Skeletal muscle tissue (tissue), 4 donors: Measurements from ENCODE around the gene RIC1. TPM values are rescaled to one million over a fixed set of nuclear protein-coding genes. Genes with fewer than 3 reads are reported as not detected.
A peak's percentile ranks its signal among the peaks of the same experiment; 100 is the strongest.
"Not testable (repeated sequence)": the region's sequence is repeated elsewhere in the genome, so short reads cannot be mapped to it uniquely, and the experiment has no call there.

Experiments
- H3K27ac ChIP-seq: one replicate; pipeline ENCODE4 v1.7.0; 2013; ENCODE audit warnings: mild to moderate bottlenecking, low read depth, low read length, inconsistent platforms
- H3K27me3 ChIP-seq, 3 donors: one replicate each; pipeline ENCODE4 v1.7.0; 2013; ENCODE audit warnings: low read length in 3 of 3; ENCODE audit not compliant: control insufficient read depth in 3 of 3, insufficient read depth in 3 of 3
- H3K36me3 ChIP-seq, 3 donors: one replicate each; pipeline ENCODE4 v1.7.0; 2013; ENCODE audit warnings: low read length in 3 of 3; ENCODE audit not compliant: control insufficient read depth in 3 of 3, insufficient read depth in 3 of 3
- H3K4me1 ChIP-seq, 3 donors: one replicate each; pipeline ENCODE4 v1.7.0; 2013; ENCODE audit warnings: low read length in 3 of 3, mild to moderate bottlenecking in 3 of 3; ENCODE audit not compliant: control insufficient read depth in 3 of 3, insufficient read depth in 3 of 3
- H3K4me3 ChIP-seq, 3 donors: one replicate each; pipeline ENCODE4 v1.7.0; 2013; ENCODE audit warnings: low read length in 3 of 3
- H3K9ac ChIP-seq, 3 donors: one replicate each; pipeline ENCODE4 v1.7.0; 2013; ENCODE audit warnings: low read length in 3 of 3, mild to moderate bottlenecking in 3 of 3, moderate library complexity in 2 of 3, low read depth in 1 of 3
- H3K9me3 ChIP-seq, 3 donors: one replicate each; pipeline ENCODE4 v1.7.0; 2013; ENCODE audit warnings: low read length in 3 of 3; ENCODE audit not compliant: control insufficient read depth in 3 of 3
- total RNA-seq: library from RNA; depleted of rRNA; stranded (reverse); fragments of >200 nt; gene quantifications from one replicate; pipeline ENCODE4 v1.2.3, GENCODE V29; 2014
- donor health status: Osteomylitis.

Gene RIC1
- total RNA-seq = 26.6 TPM

- Histone ChIP-seq H3K9ac (peak within 1 kb of the TSS; percentile 82 to 88 (median 86)), H3K4me1 (peaks cover 11 to 21% (median 19%) of the 10 kb centered on the region in 3 donors), H3K27ac (peak within 1 kb of the TSS; percentile 96), H3K4me3 (peak within 1 kb of the TSS; percentile 74 to 94 (median 93)), H3K9me3 (no peaks in the 10 kb centered on the region), H3K36me3 (no peaks in the 10 kb centered on the region), H3K27me3 (no peaks in the 10 kb centered on the region)
Measured at GRCh38 chr9:5628530-5629311, at the start of gene RIC1. Gene RIC1 (plus strand): TSS chr9:5629107. CDS start chr9:5629310, 203 bp downstream.

GRCh38 chr9:5579881-5580280 is 49.0 kb upstream of the RIC1 start:
- Histone ChIP-seq H3K4me3 (no peak overlapping the region), H3K4me1 (peaks cover 8 to 17% (median 16%) of the 10 kb centered on the region in 3 donors), H3K36me3 (no peaks in the 10 kb centered on the region), H3K9me3 (no peaks in the 10 kb centered on the region), H3K27ac (no peak overlapping the region), H3K27me3 (no peaks in the 10 kb centered on the region), H3K9ac (no peak overlapping the region)

- H3K4me1 ChIP-seq = peaks cover 8 to 17% (median 16%) of the 10 kb centered on the region in 3 donors
- H3K27me3 ChIP-seq = no peaks in the 10 kb centered on the region
- no peak overlapping the region for H3K4me3 ChIP-seq
- H3K9me3 ChIP-seq = no peaks in the 10 kb centered on the region
- no peak overlapping the region for H3K27ac ChIP-seq
- no peaks in the 10 kb centered on the region for H3K36me3 ChIP-seq
- no peak overlapping the region for H3K9ac ChIP-seq
Measured at GRCh38 chr9:5580650-5581049, 48.3 kb upstream of the RIC1 start.

GRCh38 chr9:5581706-5582105 is 47.2 kb upstream of the RIC1 start:
- H3K9me3 ChIP-seq, H3K36me3 ChIP-seq, H3K27me3 ChIP-seq, H3K27ac ChIP-seq, H3K4me3 ChIP-seq, H3K9ac ChIP-seq: not testable (repeated sequence)
- H3K4me1 ChIP-seq = peaks cover 8 to 17% (median 16%) of the 10 kb centered on the region in 3 donors

GRCh38 chr9:5582835-5583195 is 46.1 kb upstream of the RIC1 start:
- no peak overlapping the region for H3K9ac ChIP-seq
- H3K27ac ChIP-seq = peak overlapping the region; percentile 1
- no peaks in the 10 kb centered on the region for H3K36me3 ChIP-seq

GRCh38 chr9:5586391-5586802 is 42.5 kb upstream of the RIC1 start:
- H3K9me3 ChIP-seq = no peaks in the 10 kb centered on the region
- H3K27ac ChIP-seq = no peak overlapping the region
- H3K27me3 ChIP-seq = no peaks in the 10 kb centered on the region
- H3K9ac ChIP-seq = no peak overlapping the region
- H3K4me1 ChIP-seq = peaks cover 5 to 9% (median 5%) of the 10 kb centered on the region in 3 donors
- no peaks in the 10 kb centered on the region for H3K36me3 ChIP-seq
- H3K4me3 ChIP-seq = no peak overlapping the region

More at GRCh38 chr9:5582835-5583195, 46.1 kb upstream of the RIC1 start:
- no peaks in the 10 kb centered on the region for H3K27me3 ChIP-seq
- H3K4me1 ChIP-seq = peaks cover 8 to 17% (median 16%) of the 10 kb centered on the region in 3 donors
- no peak overlapping the region for H3K4me3 ChIP-seq
- H3K9me3 ChIP-seq = no peaks in the 10 kb centered on the region

GRCh38 chr9:5587024-5587423 is 41.9 kb upstream of the RIC1 start:
- Histone ChIP-seq H3K36me3 (no peaks in the 10 kb centered on the region), H3K9ac (no peak overlapping the region), H3K4me1 (peaks cover 5 to 9% (median 5%) of the 10 kb centered on the region in 3 donors), H3K27ac (no peak overlapping the region), H3K4me3 (no peak overlapping the region), H3K27me3 (no peaks in the 10 kb centered on the region), H3K9me3 (no peaks in the 10 kb centered on the region)

GRCh38 chr9:5592231-5592630 is 36.7 kb upstream of the RIC1 start:
- Histone ChIP-seq H3K4me1 (peaks cover 0 to 2% (median 0%) of the 10 kb centered on the region in 3 donors), H3K9me3 (no peaks in the 10 kb centered on the region), H3K27ac (no peak overlapping the region), H3K27me3 (no peaks in the 10 kb centered on the region), H3K9ac (no peak overlapping the region), H3K4me3 (no peak overlapping the region), H3K36me3 (no peaks in the 10 kb centered on the region)

GRCh38 chr9:5592904-5593303 is 36.0 kb upstream of the RIC1 start:
- no peak overlapping the region for H3K4me3 ChIP-seq
- H3K9ac ChIP-seq = no peak overlapping the region
- H3K27me3 ChIP-seq = no peaks in the 10 kb centered on the region
- peaks cover 0 to 2% (median 0%) of the 10 kb centered on the region in 3 donors for H3K4me1 ChIP-seq
- no peak overlapping the region for H3K27ac ChIP-seq
- no peaks in the 10 kb centered on the region for H3K9me3 ChIP-seq
- no peaks in the 10 kb centered on the region for H3K36me3 ChIP-seq

GRCh38 chr9:5593904-5594303 is 35.0 kb upstream of the RIC1 start:
- H3K4me3 ChIP-seq = no peak overlapping the region
- peaks cover 0 to 2% (median 0%) of the 10 kb centered on the region in 3 donors for H3K4me1 ChIP-seq
- H3K27ac ChIP-seq = no peak overlapping the region
- H3K27me3 ChIP-seq = no peaks in the 10 kb centered on the region
- no peak overlapping the region for H3K9ac ChIP-seq
- no peaks in the 10 kb centered on the region for H3K36me3 ChIP-seq
- H3K9me3 ChIP-seq = no peaks in the 10 kb centered on the region
